K562 (cell line): Measurements from ENCODE around the gene SAMD10. TPM values are rescaled to one million over a fixed set of nuclear protein-coding genes. Genes with fewer than 3 reads are reported as not detected.
A peak's percentile ranks its signal among the peaks of the same experiment; 100 is the strongest.

Experiments
- ARID4B ChIP-seq: sonication (generic); formaldehyde crosslinking; IDR thresholded peaks from 2 replicates; pipeline ENCODE4 v1.8.0; 2022; ENCODE audit warnings: mild to moderate bottlenecking, missing genetic modification reagents
- E2F4 ChIP-seq: sonication (generic); formaldehyde crosslinking; IDR thresholded peaks from 2 replicates; pipeline ENCODE4 v1.8.0; 2022; ENCODE audit warnings: mild to moderate bottlenecking, low read depth, missing genetic modification reagents
- ETS1 ChIP-seq: conservative IDR thresholded peaks from 2 replicates; pipeline ENCODE4 v1.6.1; 2011; ENCODE audit warnings: low read depth, mild to moderate bottlenecking, low read length; ENCODE audit not compliant: control insufficient read depth
- FOXK2 ChIP-seq, 2 experiments: fragments of 450-650 bp; IDR thresholded peaks in 1 of 2; conservative IDR thresholded peaks in 1 of 2; 2 replicates each; pipeline ENCODE4 v1.6.1; 2016; ENCODE audit warnings: low read depth in 2 of 2, mild to moderate bottlenecking in 1 of 2
- HNRNPLL ChIP-seq: fragments of 200-400 bp; formaldehyde crosslinking; IDR thresholded peaks from 2 replicates; pipeline ENCODE4 v1.6.1; 2017; ENCODE audit warnings: low read length, low read depth, mild to moderate bottlenecking; ENCODE audit not compliant: poor library complexity, severe bottlenecking
- MTA3 ChIP-seq: fragments of 450-650 bp; formaldehyde crosslinking; IDR thresholded peaks from 2 replicates; pipeline ENCODE4 v1.6.1; 2017; ENCODE audit warnings: mild to moderate bottlenecking, borderline replicate concordance
- NRF1 ChIP-seq, 2 experiments: fragments of 450-650 bp; IDR thresholded peaks in 1 of 2; conservative IDR thresholded peaks in 1 of 2; 2 replicates each; pipeline ENCODE4 v1.6.1; 2014; ENCODE audit warnings: mild to moderate bottlenecking in 2 of 2
- PHF20 ChIP-seq: fragments of 450-650 bp; IDR thresholded peaks from 2 replicates; pipeline ENCODE4 v1.6.1; 2018; ENCODE audit not compliant: partially characterized antibody
- POLR2G ChIP-seq: fragments of 200-400 bp; formaldehyde crosslinking; IDR thresholded peaks from 2 replicates; pipeline ENCODE4 v1.6.1; 2017; ENCODE audit warnings: low read depth, mild to moderate bottlenecking, antibody characterized with exemption, low read length, moderate library complexity
- SP1 ChIP-seq: sonication (generic); formaldehyde crosslinking; IDR thresholded peaks from 2 replicates; pipeline ENCODE4 v1.8.1; 2022; ENCODE audit warnings: mild to moderate bottlenecking, missing genetic modification reagents
- ZFX ChIP-seq: sonication (generic); formaldehyde crosslinking; IDR thresholded peaks from 2 replicates; pipeline ENCODE4 v1.8.0; 2022; ENCODE audit warnings: mild to moderate bottlenecking, missing genetic modification reagents, moderate library complexity
- ZNF384 ChIP-seq: IDR thresholded peaks from 2 replicates; pipeline ENCODE4 v1.6.1; 2012; ENCODE audit warnings: low read depth, low read length, improper control_type of control experiment
- ZNF449 ChIP-seq: fragments of 250-450 bp; sonication (Bioruptor Pico); IDR thresholded peaks from 2 replicates; pipeline ENCODE4 v1.8.0; 2022; ENCODE audit warnings: moderate library complexity, mild to moderate bottlenecking, inconsistent platforms
- ZNF639 ChIP-seq, 2 experiments: fragments of 200-800 bp in 1 of 2; sonication (Bioruptor generic) in 1 of 2; sonication (generic) in 1 of 2; formaldehyde crosslinking in 1 of 2; IDR thresholded peaks in 1 of 2; conservative IDR thresholded peaks in 1 of 2; 2 replicates each; pipeline versions ENCODE4 v1.5.0 to v1.6.1; 2016 to 2020; ENCODE audit warnings: missing compliant biosample characterization in 1 of 2, missing genetic modification characterization in 1 of 2, missing genetic modification reagents in 1 of 2
- polyA plus RNA-seq, 8 experiments: library from polyadenylated mRNA; depleted of rRNA in 4 of 8; stranded (reverse) in 5 of 8; unstranded in 3 of 8; fragments of >200 nt; fragmentation: Nextera tagmentation in 2 of 8; fragmentation: Illumina TruSeq in 1 of 8; extraction: Ambion mirVana in 2 of 8; extraction: Trizol in 1 of 8; gene quantifications; 2 replicates each; pipeline versions ENCODE4 v1.2.1 to v1.2.3, GENCODE V29; 2011 to 2014; ENCODE audit warnings: inconsistent platforms in 1 of 8, missing spikeins in 1 of 8
- total RNA-seq, 7 experiments: library from RNA; depleted of rRNA in 6 of 7; stranded (reverse); fragments of >200 nt in 6 of 7; fragmentation: Illumina TruSeq in 2 of 7; extraction: Trizol in 2 of 7; gene quantifications; 2 replicates each; pipeline versions ENCODE4 v1.2.1 to v1.2.3, GENCODE V29; 2011 to 2021; ENCODE audit warnings: low replicate concordance in 1 of 7

SAMD10 gene
- total and polyA plus RNA-seq, 9 of the 15 experiments (the other 6 are each of a cell fraction or from before 2014, with no cell fraction given) = 0.37 to 15.2 (median 4.8) TPM

- TF ChIP-seq ARID4B (CRISPR knock-in tag) (peak; percentile 40; the same call in 1 of the 2 replicates), ZNF384 (no peak), MTA3 (0 out of 2 replicates have a peak, but pooled peaks have one; percentile 49), PHF20 (peak; percentile 14), E2F4 (CRISPR knock-in tag) (peak; percentile 31; the same call in 1 of the 2 replicates), HNRNPLL (peak; percentile 51), NRF1 (conservative IDR thresholded peaks at IDR 0.05 in 1 of 2, IDR thresholded peaks at IDR 0.05 in 1 of 2) (peak; percentile 52 to 60), ZNF449 (CRISPR knock-in tag) (no peak), ZFX (peak; percentile 13; the same call in 1 of the 2 replicates), FOXK2 (conservative IDR thresholded peaks at IDR 0.05 in 1 of 2, IDR thresholded peaks at IDR 0.05 in 1 of 2; ENCODE audit: low read depth in 2 of 2) (no peak), SP1 (CRISPR knock-in tag) (0 out of 2 replicates have a peak, but pooled peaks have one; percentile 54), POLR2G (peak; percentile 80), ETS1 (peak; percentile 45; the same call in 1 of the 2 replicates), ZNF639 (CRISPR knock-in tag; conservative IDR thresholded peaks at IDR 0.05 in 1 of 2, IDR thresholded peaks at IDR 0.05 in 1 of 2) (peak in 1 of 2 experiments; percentile 19; a peak in 1 of 4 replicates)
These were observed 868 bp downstream of the SAMD10 start (continued) for GRCh38 chr20:63978319-63979228.
